Right ventricle myocardium inferior (tissue), 1 donor: Measurements from ENCODE around the gene CDKL5. TPM values are rescaled to one million over a fixed set of nuclear protein-coding genes. Genes with fewer than 3 reads are reported as not detected.
A peak's percentile ranks its signal among the peaks of the same experiment; 100 is the strongest.
"Not testable (repeated sequence)": the region's sequence is repeated elsewhere in the genome, so short reads cannot be mapped to it uniquely, and the experiment has no call there.

Source experiments
- ATAC-seq: fragments of 200-7000 bp; cut with Tn5 transposase; one replicate; pipeline ENCODE4 v1.9.1; 2020; ENCODE audit warnings: mild to moderate bottlenecking, moderate library complexity
- DNase-seq: peaks from one replicate; pipeline ENCODE4 v3.0.0; 2021; ENCODE audit errors: missing footprints
- intact Hi-C: fragments of 100-400 bp; cut with DNase I; formaldehyde crosslinking; loops from one replicate; pipeline ENCODE4 v1.11.0; 2022
- total RNA-seq: library from RNA; stranded (reverse); fragmentation: NEBNext Ultra II Directional; extraction: Animal tissue kit (Norgen Biotek cat#: 25700); gene quantifications from one replicate; pipeline ENCODE4 v1.2.1, GENCODE V29; 2021
- donor health status: DM: no; HTN: yes; CAD: no; lungs with severe emphysema.

The CDKL5 gene
- total RNA-seq, 1 donor from 2014 or later: 8.1 TPM

- no peak for ATAC-seq
- intact Hi-C loops: no loop called here
- DNase-seq: no peak
Observed at GRCh38 chrX:18549643-18550042, 124.2 kb downstream of the CDKL5 start.

- intact Hi-C loops: no loop called here
- ATAC-seq: no peak
Observed at GRCh38 chrX:18557879-18558278, 132.5 kb downstream of the CDKL5 start.

GRCh38 chrX:18558799-18559198, 133.4 kb downstream of the CDKL5 start:
- DNase-seq (no peak), ATAC-seq (no peak)
- intact Hi-C loops: no loop called here

More at GRCh38 chrX:18557879-18558278, 132.5 kb downstream of the CDKL5 start:
- no peak for DNase-seq

GRCh38 chrX:18561020-18561419, 135.6 kb downstream of the CDKL5 start:
- intact Hi-C loops: no loop called here
- no peak for ATAC-seq
- DNase-seq: no peak

- intact Hi-C loops: no loop called here
- no peak for DNase-seq
- no peak for ATAC-seq
Observed at GRCh38 chrX:18565727-18566126, 140.3 kb downstream of the CDKL5 start.

GRCh38 chrX:18566748-18567147, 141.3 kb downstream of the CDKL5 start:
- DNase-seq (no peak), ATAC-seq (no peak)
- intact Hi-C loops: no loop called here

GRCh38 chrX:18573556-18573955, 148.1 kb downstream of the CDKL5 start:
- ATAC-seq (peak; percentile 73), DNase-seq (no peak)
- intact Hi-C loops: no loop called here

- peak; percentile 76 for ATAC-seq
- intact Hi-C loops: no loop called here
- no peak for DNase-seq
Observed at GRCh38 chrX:18574591-18574990, 149.2 kb downstream of the CDKL5 start.

- intact Hi-C loops: no loop called here
- no peak for ATAC-seq
- no peak for DNase-seq
Observed at GRCh38 chrX:18575744-18576143, 150.3 kb downstream of the CDKL5 start.

GRCh38 chrX:18577400-18577799, 152.0 kb downstream of the CDKL5 start:
- no peak for DNase-seq
- intact Hi-C loops: no loop called here
- peak; percentile 34 for ATAC-seq

GRCh38 chrX:18578546-18578945, 153.1 kb downstream of the CDKL5 start:
- DNase-seq: no peak
- intact Hi-C loops: no loop called here
- no peak for ATAC-seq

GRCh38 chrX:18579495-18579894, 154.1 kb downstream of the CDKL5 start:
- DNase-seq (no peak), ATAC-seq (no peak)
- intact Hi-C loops: no loop called here

GRCh38 chrX:18582910-18583493, 157.6 kb downstream of the CDKL5 start:
- DNase-seq (no peak), ATAC-seq (no peak)
- intact Hi-C loops: no loop called here

GRCh38 chrX:18589292-18589691, 163.9 kb downstream of the CDKL5 start:
- intact Hi-C loops, DNase-seq, ATAC-seq: not testable (repeated sequence)

GRCh38 chrX:18591834-18592233, 166.4 kb downstream of the CDKL5 start:
- DNase-seq: no peak
- intact Hi-C loops: no loop called here
- no peak for ATAC-seq

- DNase-seq (no peak), ATAC-seq (no peak)
- intact Hi-C loops: no loop called here
Observed at GRCh38 chrX:18594079-18594478, 168.7 kb downstream of the CDKL5 start.

GRCh38 chrX:18596096-18596495, 170.7 kb downstream of the CDKL5 start:
- ATAC-seq (peak; percentile 52), DNase-seq (no peak)
- intact Hi-C loops: no loop called here

GRCh38 chrX:18598413-18598812, 173.0 kb downstream of the CDKL5 start:
- intact Hi-C loops: no loop called here
- DNase-seq (no peak), ATAC-seq (no peak)

- intact Hi-C loops: loop anchor here (10.0 kb wide), 1 partner anchor 277 kb away; no protein-coding TSS in a partner anchor
- ATAC-seq (no peak), DNase-seq (no peak)
Observed at GRCh38 chrX:18607966-18608365, 182.6 kb downstream of the CDKL5 start.

- no peak for ATAC-seq
- intact Hi-C loops: no loop called here
- no peak for DNase-seq
Observed at GRCh38 chrX:18613930-18614639, 188.7 kb downstream of the CDKL5 start.
